Lower lobe of right lung (tissue), 2 donors: ENCODE measurements around the gene NPAS1. TPM values are rescaled to one million over a fixed set of nuclear protein-coding genes. Genes with fewer than 3 reads are reported as not detected.

Experiments
- ATAC-seq, 2 donors: fragments of 200-7000 bp; cut with Tn5 transposase; one replicate each; pipeline ENCODE4 v1.9.1; 2020 to 2022; ENCODE audit warnings: mild to moderate bottlenecking in 2 of 2, moderate library complexity in 2 of 2
- DNase-seq: peaks from one replicate; pipeline ENCODE4 v3.0.0-alpha.2; 2020
- H3K27ac ChIP-seq: fragments of 200-600 bp; one replicate; pipeline ENCODE4 v1.8.0; 2022
- H3K27me3 ChIP-seq: fragments of 200-600 bp; one replicate; pipeline ENCODE4 v1.8.0; 2022; ENCODE audit warnings: low read depth
- H3K36me3 ChIP-seq: fragments of 200-600 bp; one replicate; pipeline ENCODE4 v1.8.0; 2022; ENCODE audit warnings: mild to moderate bottlenecking
- H3K4me1 ChIP-seq: fragments of 200-600 bp; one replicate; pipeline ENCODE4 v1.8.0; 2022
- H3K4me3 ChIP-seq: fragments of 200-600 bp; one replicate; pipeline ENCODE4 v1.8.0; 2022; ENCODE audit warnings: mild to moderate bottlenecking
- H3K9me3 ChIP-seq: fragments of 200-600 bp; one replicate; pipeline ENCODE4 v1.8.0; 2022
- CTCF ChIP-seq: fragments of 200-600 bp; IDR thresholded peaks from one replicate; pipeline ENCODE4 v1.8.0; 2022; ENCODE audit warnings: antibody characterized with exemption, mild to moderate bottlenecking
- intact Hi-C: fragments of 100-400 bp; cut with DNase I; formaldehyde crosslinking; loops from one replicate; pipeline ENCODE4 v1.11.0; 2022
- total RNA-seq: library from RNA; stranded (reverse); fragmentation: NEBNext Ultra II Directional; extraction: Animal tissue kit (Norgen Biotek cat#: 25700); gene quantifications from one replicate; pipeline ENCODE4 v1.2.1, GENCODE V29; 2021
- donor health status: DM: no; HTN: yes; CAD: no; lungs with severe emphysema.

The NPAS1 gene
- total RNA-seq, 1 donor from 2014 or later: 1.8 TPM

GRCh38 chr19:46979126-46980105 is 40.2 kb upstream of the NPAS1 start:
- H3K36me3 ChIP-seq: no peaks in the 10 kb centered on the region
- intact Hi-C loops: no loop called here
- DNase-seq (no peak), ATAC-seq (no peak)
- no peak overlapping the region for H3K27ac ChIP-seq
- no peak overlapping the region for H3K4me3 ChIP-seq
- no peak for TF ChIP-seq CTCF
- H3K9me3 ChIP-seq: no peaks in the 10 kb centered on the region
- H3K4me1 ChIP-seq: peaks cover 67% of the 10 kb centered on the region
- no peaks in the 10 kb centered on the region for H3K27me3 ChIP-seq

GRCh38 chr19:46980761-46981160 is 38.9 kb upstream of the NPAS1 start:
- DNase-seq: no peak
- ATAC-seq: no peak
- Histone ChIP-seq H3K4me1 (peaks cover 61% of the 10 kb centered on the region), H3K27ac (no peak overlapping the region), H3K9me3 (no peaks in the 10 kb centered on the region), H3K36me3 (no peaks in the 10 kb centered on the region), H3K4me3 (no peak overlapping the region), H3K27me3 (no peaks in the 10 kb centered on the region)
- intact Hi-C loops: no loop called here
- no peak for TF ChIP-seq CTCF

GRCh38 chr19:46981286-46981945 is 38.2 kb upstream of the NPAS1 start:
- no peak for ATAC-seq
- intact Hi-C loops: no loop called here
- no peak for DNase-seq
- Histone ChIP-seq H3K4me3 (no peak overlapping the region), H3K27ac (no peak overlapping the region), H3K27me3 (no peaks in the 10 kb centered on the region), H3K36me3 (no peaks in the 10 kb centered on the region), H3K4me1 (peaks cover 55% of the 10 kb centered on the region), H3K9me3 (no peaks in the 10 kb centered on the region)
- TF ChIP-seq CTCF: no peak

GRCh38 chr19:46983097-46983496 is 36.5 kb upstream of the NPAS1 start:
- peaks cover 38% of the 10 kb centered on the region for H3K4me1 ChIP-seq

More at GRCh38 chr19:46983097-46983496, 36.5 kb upstream of the NPAS1 start:
- ATAC-seq: no peak
- DNase-seq: no peak
- Histone ChIP-seq H3K4me3 (no peak overlapping the region), H3K36me3 (peaks cover 6% of the 10 kb centered on the region), H3K27ac (no peak overlapping the region), H3K27me3 (no peaks in the 10 kb centered on the region), H3K9me3 (no peaks in the 10 kb centered on the region)
- intact Hi-C loops: no loop called here
- TF ChIP-seq CTCF: no peak
